GM12878 (cell line): ENCODE results near the gene NKAIN4. TPM values are rescaled to one million over a fixed set of nuclear protein-coding genes. Genes with fewer than 3 reads are reported as not detected.

Experiments
- ATAC-seq: fragments of 200-7000 bp; cut with Tn5 transposase; 3 replicates; pipeline ENCODE4 v1.9.1; 2020; ENCODE audit warnings: mild to moderate bottlenecking, moderate library complexity
- BruUV-seq: library from RNA; stranded (reverse); fragments of 400-500 nt; replicated peaks from 2 replicates; lab custom pipeline; 2021; lab: Mats Ljungman, UMichigan
- CTCF ChIA-PET: fragments of 300-600 bp; sonication (Branson Sonifier 250); formaldehyde crosslinking; extraction: SDS; loops from one replicate; lab custom pipeline; 2021; ENCODE audit warnings: inconsistent platforms; lab: Yijun Ruan, JAX
- POLR2A ChIA-PET: fragments of 350-600 bp; formaldehyde crosslinking; extraction: SDS; loops from one replicate; lab custom pipeline; 2021; ENCODE audit warnings: inconsistent platforms; lab: Charles Lee
- RAD21 ChIA-PET: fragments of 300-600 bp; sonication (Branson Sonifier 250); formaldehyde crosslinking; loops from one replicate; lab custom pipeline; 2023; ENCODE audit warnings: antibody characterized with exemption; ENCODE audit not compliant: unreplicated experiment; lab: Charles Lee
- SMC1A ChIA-PET: fragments of 300-600 bp; sonication (Branson Sonifier 250); formaldehyde crosslinking; loops from one replicate; lab custom pipeline; 2023; ENCODE audit not compliant: unreplicated experiment, uncharacterized antibody; lab: Charles Lee
- DNase-seq: peaks from one replicate; pipeline ENCODE4 v3.0.0-alpha.2; 2011; ENCODE audit warnings: low read depth, low spot score
- FAIRE-seq: peaks from 3 replicates; lab custom pipeline; 2011; peaks lifted over from hg19 to GRCh38; lab: Jason Lieb, UNC
- H2AFZ ChIP-seq: 2 replicates; pipeline ENCODE4 v1.6.0; 2011; ENCODE audit warnings: low read depth, low read length, control low read depth; ENCODE audit not compliant: control insufficient read depth
- H3K27ac ChIP-seq: 2 replicates; pipeline ENCODE4 v1.5.1; 2011; ENCODE audit warnings: control low read depth; ENCODE audit not compliant: control insufficient read depth, insufficient read depth
- H3K27me3 ChIP-seq, 2 experiments: replicated peaks in 1 of 2; 2 replicates each; pipeline versions ENCODE4 v1.6.0 to v1.6.1; 2011; ENCODE audit warnings: low read length in 1 of 2; ENCODE audit not compliant: control insufficient read depth in 2 of 2, insufficient read depth in 2 of 2
- H3K36me3 ChIP-seq, 2 experiments: 2 replicates each; pipeline ENCODE4 v1.5.1; 2011; ENCODE audit warnings: low read length in 1 of 2; ENCODE audit not compliant: control insufficient read depth in 2 of 2, insufficient read depth in 2 of 2
- H3K4me1 ChIP-seq: 2 replicates; pipeline ENCODE4 v1.6.1; 2011; ENCODE audit warnings: mild to moderate bottlenecking, low read length, moderate library complexity, mixed read lengths; ENCODE audit not compliant: control insufficient read depth, insufficient read depth
- H3K4me2 ChIP-seq: 2 replicates; pipeline ENCODE4 v1.6.0; 2011; ENCODE audit warnings: control low read depth; ENCODE audit not compliant: control insufficient read depth, insufficient read depth
- H3K4me3 ChIP-seq: fragments of 200-600 bp; sonication (generic); 2 replicates; pipeline ENCODE4 v1.5.1; 2016
- H3K79me2 ChIP-seq: 2 replicates; pipeline ENCODE4 v1.6.0; 2011; ENCODE audit warnings: low read length; ENCODE audit not compliant: control insufficient read depth, insufficient read depth
- H3K9ac ChIP-seq: 2 replicates; pipeline ENCODE4 v1.8.0; 2011; ENCODE audit warnings: low read length, control low read depth, mixed read lengths; ENCODE audit not compliant: control insufficient read depth, insufficient read depth
- H3K9me3 ChIP-seq: replicated peaks from 3 replicates; pipeline ENCODE4 v1.5.1; 2011; ENCODE audit warnings: mild to moderate bottlenecking, low read length; ENCODE audit not compliant: control insufficient read depth, insufficient read depth
- H4K20me1 ChIP-seq: 2 replicates; pipeline ENCODE4 v1.6.0; 2011; ENCODE audit not compliant: control insufficient read depth, insufficient read depth
- ATF7 ChIP-seq: fragments of 450-650 bp; IDR thresholded peaks from 2 replicates; pipeline ENCODE4 v1.6.1; 2016; ENCODE audit warnings: low read depth, mild to moderate bottlenecking
- CREB1 ChIP-seq: IDR thresholded peaks from 2 replicates; pipeline ENCODE4 v1.6.1; 2012; ENCODE audit warnings: low read depth, mild to moderate bottlenecking, inconsistent platforms
- ETV6 ChIP-seq, 2 experiments: fragments of 450-650 bp in 1 of 2; IDR thresholded peaks in 1 of 2; conservative IDR thresholded peaks in 1 of 2; 2 replicates each; pipeline ENCODE4 v1.6.1; 2014; ENCODE audit warnings: antibody characterized with exemption in 1 of 2, borderline replicate concordance in 1 of 2, low read depth in 1 of 2, mild to moderate bottlenecking in 1 of 2, moderate library complexity in 1 of 2
- MEF2A ChIP-seq: IDR thresholded peaks from 2 replicates; pipeline ENCODE4 v1.6.1; 2011; ENCODE audit warnings: low read depth, mild to moderate bottlenecking, low read length, moderate library complexity; ENCODE audit not compliant: insufficient read depth
- MXI1 ChIP-seq: fragments of 150-350 bp; IDR thresholded peaks from 2 replicates; pipeline ENCODE4 v1.6.1; 2011; ENCODE audit warnings: low read depth, mild to moderate bottlenecking, inconsistent platforms, low read length, improper control_type of control experiment
- NR2C2 ChIP-seq: IDR thresholded peaks from 2 replicates; pipeline ENCODE4 v1.6.1; 2011; ENCODE audit warnings: borderline replicate concordance, low read depth; ENCODE audit not compliant: control insufficient read depth, insufficient read length
- NR2F1 ChIP-seq: fragments of 450-650 bp; conservative IDR thresholded peaks from 2 replicates; pipeline ENCODE4 v1.6.1; 2017; ENCODE audit warnings: mild to moderate bottlenecking
- RELA ChIP-seq: fragments of 450-650 bp; IDR thresholded peaks from 2 replicates; pipeline ENCODE4 v1.8.0; 2014; ENCODE audit warnings: borderline replicate concordance; ENCODE audit not compliant: partially characterized antibody
- SIN3A ChIP-seq: IDR thresholded peaks from 2 replicates; pipeline ENCODE4 v1.6.1; 2012; ENCODE audit warnings: low read depth, low read length, improper control_type of control experiment
- SUPT20H ChIP-seq: IDR thresholded peaks from 2 replicates; pipeline ENCODE4 v1.6.1; 2011; ENCODE audit warnings: low read depth, mild to moderate bottlenecking, low read length, moderate library complexity, borderline replicate concordance; ENCODE audit not compliant: control insufficient read depth
- TAF1 ChIP-seq: IDR thresholded peaks from 2 replicates; pipeline ENCODE4 v1.6.1; 2011; ENCODE audit warnings: mild to moderate bottlenecking, low read depth, low read length, borderline replicate concordance
- TCF7 ChIP-seq: IDR thresholded peaks from 2 replicates; pipeline ENCODE4 v1.6.1; 2014; ENCODE audit warnings: antibody characterized with exemption, borderline replicate concordance
- ZBED1 ChIP-seq: IDR thresholded peaks from 2 replicates; pipeline ENCODE4 v1.6.1; 2016; ENCODE audit warnings: borderline replicate concordance
- ZNF274 ChIP-seq: IDR thresholded peaks from one replicate; pipeline ENCODE4 v1.8.0; 2011; ENCODE audit not compliant: insufficient read length, insufficient read depth
- ZNF622 ChIP-seq: fragments of 450-650 bp; IDR thresholded peaks from 2 replicates; pipeline ENCODE4 v1.6.1; 2017; ENCODE audit warnings: mild to moderate bottlenecking, inconsistent platforms
- ZSCAN29 ChIP-seq: fragments of 450-650 bp; IDR thresholded peaks from 2 replicates; pipeline ENCODE4 v1.6.1; 2017; ENCODE audit warnings: mild to moderate bottlenecking, moderate library complexity
- WGBS: methylation state at CpG from one replicate; pipeline ENCODE4 v1.1.6; 2016; ENCODE audit warnings: low lambda C conversion rate; ENCODE audit not compliant: insufficient replicate concordance, insufficient coverage; ENCODE audit errors: missing lambda C conversion rate; 5-methylcytosine and 5-hydroxymethylcytosine counted together
- in situ Hi-C: fragments of 300-500 bp; cut with MboI; formaldehyde crosslinking; loops from 9 replicates; pipeline ENCODE4 v1.14.3; 2018; ENCODE audit warnings: mixed read lengths
- intact Hi-C: fragments of 100-400 bp; cut with micrococcal nuclease; formaldehyde crosslinking; loops from one replicate; pipeline ENCODE4 v1.14.2; 2022; ENCODE audit not compliant: unreplicated experiment
- polyA plus RNA-seq, 11 experiments: library from polyadenylated mRNA; depleted of rRNA in 4 of 11; unstranded in 6 of 11; stranded (reverse) in 5 of 11; fragments of >200 nt; fragmentation: Nextera tagmentation in 4 of 11; fragmentation: Illumina TruSeq in 1 of 11; extraction: Ambion mirVana in 4 of 11; extraction: Trizol in 1 of 11; gene quantifications; 1 replicate in 1 of 11; 2 replicates in 10 of 11; pipeline versions ENCODE4 v1.2.1 to v1.2.3, GENCODE V29; 2011 to 2016; ENCODE audit warnings: inconsistent platforms in 2 of 11, missing spikeins in 2 of 11, low read depth in 1 of 11
- total RNA-seq, 4 experiments: library from RNA; depleted of rRNA in 3 of 4; stranded (reverse); fragments of >200 nt in 3 of 4; fragmentation: Illumina TruSeq in 1 of 4; extraction: Trizol in 1 of 4; gene quantifications; 2 replicates each; pipeline versions ENCODE4 v1.2.1 to v1.2.3, GENCODE V29; 2013 to 2021
- TF ChIP-seq, protein P1 (sequence below): IDR thresholded peaks from 2 replicates; pipeline ENCODE4 v1.6.1; 2012; ENCODE audit warnings: low read length, inconsistent platforms

The NKAIN4 gene
- total and polyA plus RNA-seq, 10 of the 15 experiments (the other 5 are each of a cell fraction or from before 2014, with no cell fraction given): 0.11 TPM; not detected in 9

DNA sequence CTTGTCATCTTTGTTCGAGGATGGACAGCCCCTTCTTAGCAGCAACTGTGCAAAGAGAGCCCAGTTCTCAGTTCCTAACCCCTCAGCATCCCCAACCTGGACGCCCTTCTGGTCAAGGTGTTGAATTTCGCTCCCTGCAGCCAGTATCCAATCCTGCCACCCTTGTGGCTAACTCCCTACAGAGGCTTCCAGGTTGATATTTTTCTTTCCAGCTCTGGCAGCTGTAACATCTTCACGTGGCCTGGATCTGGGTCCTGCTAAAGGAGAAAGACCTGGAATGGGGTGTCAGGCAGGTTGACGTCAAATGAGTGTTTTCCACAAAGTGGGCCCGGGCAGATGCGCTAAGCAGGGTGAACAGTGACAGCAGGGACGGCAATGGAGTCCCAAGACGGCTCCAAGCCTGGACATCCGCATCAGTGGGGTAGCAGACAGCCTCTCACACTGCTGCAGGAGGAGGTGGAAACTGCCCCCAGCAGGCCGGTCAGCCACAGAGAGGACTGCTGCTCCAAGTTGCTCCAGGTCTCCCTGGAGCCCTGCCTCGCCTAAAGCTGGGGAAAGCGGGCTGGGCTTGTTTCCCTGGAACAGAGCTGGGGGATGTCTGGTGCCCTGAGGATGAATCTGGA is 37.3 kb downstream of the NKAIN4 start:
- Histone ChIP-seq H3K9ac (peak overlapping the region; percentile 78), H3K4me3 (peak overlapping the region; percentile 57), H3K79me2 (peaks cover 34% of the 10 kb centered on the region), H4K20me1 (peaks cover 3% of the 10 kb centered on the region; the same call in 1 of the 2 replicates), H3K36me3 (peaks cover 3 to 6% of the 10 kb centered on the region in 2 experiments; a peak in 3 of 4 replicates), H3K4me1 (peaks cover 15% of the 10 kb centered on the region), H2AFZ (peak overlapping the region; percentile 95), H3K27me3 (no peaks in the 10 kb centered on the region; a peak in 1 of 4 replicates), H3K4me2 (peak overlapping the region; percentile 98), H3K9me3 (no peaks in the 10 kb centered on the region), H3K27ac (peak overlapping the region; percentile 59)
- no peak for FAIRE-seq
- ChIA-PET POLR2A (no interaction called here), SMC1A (interaction anchor here (0.6 kb wide), 1 partner anchor 11 kb away, joined by 3 read pairs; no protein-coding TSS in a partner anchor), CTCF (interaction anchor here (1.0 to 1.3 kb wide), 3 partner anchors 9 to 58 kb away, joined by 3 read pairs; no protein-coding TSS in a partner anchor), RAD21 (no interaction called here)
- no TSS peak for BruUV-seq
- 84% methylated on average over 13 of the region's 13 CpGs for WGBS
- ATAC-seq: no peak; the same call in 2 of the 3 replicates
- intact Hi-C loops: no loop called here
- in situ Hi-C loops: no loop called here
- no peak for DNase-seq
- TF ChIP-seq SUPT20H (no peak), SIN3A (no peak), MEF2A (no peak), MXI1 (no peak), TAF1 (no peak), NR2C2 (no peak), NR2F1 (no peak), ZSCAN29 (no peak), CREB1 (no peak), RELA (no peak), ZNF274 (no peak), TCF7 (no peak), ETV6 (conservative IDR thresholded peaks at IDR 0.05 in 1 of 2, IDR thresholded peaks at IDR 0.05 in 1 of 2; ENCODE audit: borderline replicate concordance in 1 of 2, low read depth in 1 of 2) (no peak), ZNF622 (no peak), ATF7 (no peak), ZBED1 (no peak)
- TF ChIP-seq, protein P1, sequence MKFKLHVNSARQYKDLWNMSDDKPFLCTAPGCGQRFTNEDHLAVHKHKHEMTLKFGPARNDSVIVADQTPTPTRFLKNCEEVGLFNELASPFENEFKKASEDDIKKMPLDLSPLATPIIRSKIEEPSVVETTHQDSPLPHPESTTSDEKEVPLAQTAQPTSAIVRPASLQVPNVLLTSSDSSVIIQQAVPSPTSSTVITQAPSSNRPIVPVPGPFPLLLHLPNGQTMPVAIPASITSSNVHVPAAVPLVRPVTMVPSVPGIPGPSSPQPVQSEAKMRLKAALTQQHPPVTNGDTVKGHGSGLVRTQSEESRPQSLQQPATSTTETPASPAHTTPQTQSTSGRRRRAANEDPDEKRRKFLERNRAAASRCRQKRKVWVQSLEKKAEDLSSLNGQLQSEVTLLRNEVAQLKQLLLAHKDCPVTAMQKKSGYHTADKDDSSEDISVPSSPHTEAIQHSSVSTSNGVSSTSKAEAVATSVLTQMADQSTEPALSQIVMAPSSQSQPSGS: no peak
